HepG2 (cell line): Measurements from ENCODE around the gene PPP4R2. TPM values are rescaled to one million over a fixed set of nuclear protein-coding genes. Genes with fewer than 3 reads are reported as not detected.

Source experiments
- ATF7-NPFF ChIP-seq: sonication (generic); formaldehyde crosslinking; IDR thresholded peaks from 2 replicates; pipeline ENCODE4 v1.8.1; 2023; ENCODE audit warnings: mild to moderate bottlenecking, low read depth, missing genetic modification reagents, moderate library complexity
- KLF15 ChIP-seq: sonication (generic); formaldehyde crosslinking; IDR thresholded peaks from 2 replicates; pipeline ENCODE4 v1.8.1; 2023; ENCODE audit warnings: borderline replicate concordance, mild to moderate bottlenecking, inconsistent platforms, missing genetic modification reagents, mixed read lengths
- PAWR ChIP-seq: sonication (generic); formaldehyde crosslinking; IDR thresholded peaks from 2 replicates; pipeline ENCODE4 v1.4.0; 2020; ENCODE audit warnings: missing genetic modification reagents, mild to moderate bottlenecking, borderline replicate concordance
- SKI ChIP-seq: fragments of 450-650 bp; IDR thresholded peaks from one replicate; pipeline ENCODE4 v1.6.1; 2018; ENCODE audit warnings: mild to moderate bottlenecking; ENCODE audit not compliant: partially characterized antibody
- SOX13 ChIP-seq, 3 experiments: fragments of 450-650 bp in 1 of 3; sonication (generic) in 1 of 3; formaldehyde crosslinking in 1 of 3; IDR thresholded peaks in 2 of 3; conservative IDR thresholded peaks in 1 of 3; 2 replicates each; pipeline versions ENCODE4 v1.5.0 to v1.6.1; 2016 to 2020; ENCODE audit warnings: antibody characterized with exemption in 1 of 3, mild to moderate bottlenecking in 1 of 3, missing compliant biosample characterization in 1 of 3, missing genetic modification reagents in 1 of 3, moderate library complexity in 1 of 3
- SOX6 ChIP-seq, 2 experiments: fragments of 450-650 bp in 1 of 2; sonication (generic) in 1 of 2; formaldehyde crosslinking in 1 of 2; IDR thresholded peaks; 2 replicates each; pipeline versions ENCODE4 v1.4.0 to v1.6.1; 2017 to 2020; ENCODE audit warnings: antibody characterized with exemption in 1 of 2, mild to moderate bottlenecking in 1 of 2, missing genetic modification reagents in 1 of 2
- TBX2 ChIP-seq: sonication (generic); formaldehyde crosslinking; IDR thresholded peaks from 2 replicates; pipeline ENCODE4 v1.5.0; 2020; ENCODE audit warnings: missing genetic modification reagents, mild to moderate bottlenecking, borderline replicate concordance
- ZNF317 ChIP-seq: sonication (generic); formaldehyde crosslinking; IDR thresholded peaks from 2 replicates; pipeline ENCODE4 v1.5.0; 2020; ENCODE audit warnings: mild to moderate bottlenecking, missing genetic modification reagents
- ZNF609 ChIP-seq: sonication (generic); formaldehyde crosslinking; IDR thresholded peaks from 2 replicates; pipeline ENCODE4 v1.4.0; 2020; ENCODE audit warnings: mild to moderate bottlenecking, missing genetic modification reagents, borderline replicate concordance
- ZNF740 ChIP-seq: sonication (generic); formaldehyde crosslinking; IDR thresholded peaks from 2 replicates; pipeline ENCODE4 v1.4.0; 2020; ENCODE audit warnings: missing genetic modification reagents
- ZSCAN12 ChIP-seq: sonication (generic); formaldehyde crosslinking; IDR thresholded peaks from 2 replicates; pipeline ENCODE4 v1.9.0; 2021; ENCODE audit warnings: mild to moderate bottlenecking, missing genetic modification reagents
- polyA plus RNA-seq, 8 experiments: library from polyadenylated mRNA; depleted of rRNA in 3 of 8; stranded (reverse) in 7 of 8; unstranded in 1 of 8; fragments of >200 nt; fragmentation: Illumina TruSeq in 4 of 8; extraction: Trizol in 4 of 8; gene quantifications; 2 replicates each; pipeline versions ENCODE4 v1.2.1 to v1.2.3, GENCODE V29; 2011 to 2016; ENCODE audit warnings: low read depth in 4 of 8, missing spikeins in 1 of 8, mixed read lengths in 1 of 8; ENCODE audit not compliant: insufficient read depth in 1 of 8
- total RNA-seq, 5 experiments: library from RNA; depleted of rRNA; stranded (reverse); fragments of >200 nt; fragmentation: Illumina TruSeq; extraction: Trizol; gene quantifications; 2 replicates each; pipeline ENCODE4 v1.2.3, GENCODE V29; 2016; ENCODE audit warnings: low read depth in 1 of 5
- TF ChIP-seq, protein P1 (sequence below): sonication (generic); formaldehyde crosslinking; IDR thresholded peaks from 2 replicates; pipeline ENCODE4 v1.4.0; 2020; ENCODE audit warnings: missing genetic modification reagents

PPP4R2 gene
- total and polyA plus RNA-seq, 2 of the 13 experiments (the other 11 are each of a cell fraction or from before 2014, with no cell fraction given) = 22.3 to 161 TPM

DNA sequence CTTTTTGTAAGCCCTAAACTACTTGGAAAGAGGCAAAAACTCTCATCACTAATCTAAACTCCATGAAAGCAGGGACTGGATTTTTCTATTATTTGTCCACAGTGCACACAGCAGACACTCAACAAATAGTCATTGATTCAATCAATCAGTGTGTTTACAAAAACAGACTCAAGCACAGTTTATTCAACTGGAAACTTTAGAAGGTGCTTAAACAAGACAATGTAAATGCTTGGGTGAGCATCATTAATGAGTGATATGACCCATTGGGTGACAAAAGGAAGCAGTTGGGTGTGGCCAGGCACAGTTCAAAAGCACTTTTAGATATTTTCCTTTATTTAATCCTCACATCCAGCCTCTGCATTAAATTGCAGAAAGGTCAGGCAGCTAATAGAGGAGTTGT lies 32.0 kb upstream of the PPP4R2 start (continued):
- TF ChIP-seq, protein P1, sequence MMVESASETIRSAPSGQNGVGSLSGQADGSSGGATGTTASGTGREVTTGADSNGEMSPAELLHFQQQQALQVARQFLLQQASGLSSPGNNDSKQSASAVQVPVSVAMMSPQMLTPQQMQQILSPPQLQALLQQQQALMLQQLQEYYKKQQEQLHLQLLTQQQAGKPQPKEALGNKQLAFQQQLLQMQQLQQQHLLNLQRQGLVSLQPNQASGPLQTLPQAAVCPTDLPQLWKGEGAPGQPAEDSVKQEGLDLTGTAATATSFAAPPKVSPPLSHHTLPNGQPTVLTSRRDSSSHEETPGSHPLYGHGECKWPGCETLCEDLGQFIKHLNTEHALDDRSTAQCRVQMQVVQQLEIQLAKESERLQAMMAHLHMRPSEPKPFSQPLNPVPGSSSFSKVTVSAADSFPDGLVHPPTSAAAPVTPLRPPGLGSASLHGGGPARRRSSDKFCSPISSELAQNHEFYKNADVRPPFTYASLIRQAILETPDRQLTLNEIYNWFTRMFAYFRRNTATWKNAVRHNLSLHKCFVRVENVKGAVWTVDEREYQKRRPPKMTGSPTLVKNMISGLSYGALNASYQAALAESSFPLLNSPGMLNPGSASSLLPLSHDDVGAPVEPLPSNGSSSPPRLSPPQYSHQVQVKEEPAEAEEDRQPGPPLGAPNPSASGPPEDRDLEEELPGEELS (CRISPR knock-in tag) = peak; percentile 47; the same call in 1 of the 2 replicates
- TF ChIP-seq KLF15 (CRISPR knock-in tag) = no peak
- TF ChIP-seq ZNF740 = no peak
- no peak for TF ChIP-seq ZNF317 (CRISPR knock-in tag)
- 0 out of 2 replicates have a peak, but pooled peaks have one; percentile 20 for TF ChIP-seq ZNF609 (CRISPR knock-in tag)
- no peak for TF ChIP-seq SOX13 (IDR thresholded peaks at IDR 0.05)
- peak in 1 of 2 experiments; percentile 49; a peak in 1 of 4 replicates for TF ChIP-seq SOX13 (CRISPR knock-in tag; conservative IDR thresholded peaks at IDR 0.05 in 1 of 2, IDR thresholded peaks at IDR 0.05 in 1 of 2)
- peak; percentile 19 for TF ChIP-seq SKI
- TF ChIP-seq PAWR (CRISPR knock-in tag) = no peak
- no peak for TF ChIP-seq ATF7-NPFF (CRISPR knock-in tag)
- TF ChIP-seq SOX6 (IDR thresholded peaks at IDR 0.05) = no peak
- TF ChIP-seq SOX6 (CRISPR knock-in tag; IDR thresholded peaks at IDR 0.05) = peak; percentile 51; the same call in 1 of the 2 replicates
- no peak for TF ChIP-seq ZSCAN12 (CRISPR knock-in tag)
- TF ChIP-seq TBX2 = peak; percentile 32; the same call in 1 of the 2 replicates
